GM19238 (cell line): ENCODE measurements around the gene MCAM.
A peak's percentile ranks its signal among the peaks of the same experiment; 100 is the strongest.

Experiments used
- DNase-seq: peaks from one replicate; pipeline ENCODE4 v3.0.0; 2011; ENCODE audit warnings: low spot score; ENCODE audit not compliant: insufficient read length

The MCAM gene, protein sequence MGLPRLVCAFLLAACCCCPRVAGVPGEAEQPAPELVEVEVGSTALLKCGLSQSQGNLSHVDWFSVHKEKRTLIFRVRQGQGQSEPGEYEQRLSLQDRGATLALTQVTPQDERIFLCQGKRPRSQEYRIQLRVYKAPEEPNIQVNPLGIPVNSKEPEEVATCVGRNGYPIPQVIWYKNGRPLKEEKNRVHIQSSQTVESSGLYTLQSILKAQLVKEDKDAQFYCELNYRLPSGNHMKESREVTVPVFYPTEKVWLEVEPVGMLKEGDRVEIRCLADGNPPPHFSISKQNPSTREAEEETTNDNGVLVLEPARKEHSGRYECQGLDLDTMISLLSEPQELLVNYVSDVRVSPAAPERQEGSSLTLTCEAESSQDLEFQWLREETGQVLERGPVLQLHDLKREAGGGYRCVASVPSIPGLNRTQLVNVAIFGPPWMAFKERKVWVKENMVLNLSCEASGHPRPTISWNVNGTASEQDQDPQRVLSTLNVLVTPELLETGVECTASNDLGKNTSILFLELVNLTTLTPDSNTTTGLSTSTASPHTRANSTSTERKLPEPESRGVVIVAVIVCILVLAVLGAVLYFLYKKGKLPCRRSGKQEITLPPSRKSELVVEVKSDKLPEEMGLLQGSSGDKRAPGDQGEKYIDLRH

DNA sequence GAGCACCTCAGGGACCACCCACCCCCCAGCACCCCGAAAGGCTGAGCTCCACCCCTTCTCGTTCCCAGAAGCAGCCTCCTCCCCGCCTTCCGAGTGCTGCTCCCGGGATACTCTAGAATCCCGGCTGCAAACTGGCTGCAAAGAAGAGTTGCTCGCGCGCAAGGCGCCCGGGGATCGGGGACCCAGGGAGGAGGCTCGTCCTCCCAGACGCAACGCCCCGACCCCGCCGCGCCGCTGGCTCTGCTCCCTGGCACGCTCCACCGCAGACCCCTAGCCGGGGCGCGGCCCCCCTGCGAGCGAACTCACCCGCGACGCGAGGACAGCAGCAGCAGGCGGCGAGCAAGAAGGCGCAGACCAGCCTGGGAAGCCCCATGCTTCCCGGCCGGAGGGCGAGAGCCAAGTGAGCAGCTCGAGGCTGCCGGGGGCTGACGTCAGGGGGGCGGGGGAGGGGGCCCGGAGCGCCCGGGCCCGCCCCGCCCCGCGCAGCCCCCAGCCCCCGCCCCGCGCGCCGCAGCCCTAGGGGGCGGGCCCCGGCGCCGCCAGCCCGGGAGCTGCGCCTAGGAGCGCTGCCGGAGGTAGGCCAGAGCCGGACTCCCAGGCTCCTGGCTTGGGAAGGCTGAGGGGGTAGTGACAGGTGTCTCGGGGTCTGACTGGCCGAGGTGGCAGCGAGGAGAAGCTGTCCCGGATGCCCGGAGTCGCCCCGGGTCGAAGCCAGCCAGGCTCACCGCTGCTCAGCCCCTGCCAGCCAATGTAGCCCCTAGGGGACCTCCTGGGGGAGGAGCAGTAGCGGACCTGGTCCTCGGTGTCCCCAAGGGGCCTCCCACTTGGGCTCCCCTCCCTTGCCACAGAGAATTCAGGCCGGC, at the start of gene MCAM:
MCAM (minus strand) TSS at position 402 of the 863 bp plus-strand sequence; CDS start at position 373, 29 bp downstream.
- DNase-seq = no peak

DNA sequence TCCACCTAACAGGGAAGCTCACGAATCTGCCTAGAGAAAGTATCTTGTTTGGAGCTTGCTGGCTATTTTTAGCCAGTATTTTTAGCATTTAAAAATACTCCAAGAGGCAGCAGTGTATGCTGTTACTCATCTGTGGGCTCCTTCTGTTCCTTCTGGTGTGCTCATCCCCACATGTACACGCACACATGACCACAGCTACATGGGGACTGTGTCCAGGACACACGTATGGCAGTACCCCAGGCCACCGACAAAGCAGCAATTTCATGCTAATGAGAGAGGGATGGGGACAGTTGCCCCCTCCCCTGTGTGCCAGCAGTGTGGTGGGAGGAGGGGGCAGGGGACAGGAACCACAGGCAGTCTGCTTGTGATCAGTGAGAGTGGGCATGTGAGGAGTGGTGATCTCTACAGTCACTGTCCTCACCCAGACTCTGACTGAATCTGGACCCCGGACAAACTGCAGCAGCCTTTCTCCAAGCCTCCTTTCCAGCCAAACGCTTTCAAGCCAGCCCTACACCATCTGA, 48.2 kb upstream of the MCAM start:
- no peak for DNase-seq

DNA sequence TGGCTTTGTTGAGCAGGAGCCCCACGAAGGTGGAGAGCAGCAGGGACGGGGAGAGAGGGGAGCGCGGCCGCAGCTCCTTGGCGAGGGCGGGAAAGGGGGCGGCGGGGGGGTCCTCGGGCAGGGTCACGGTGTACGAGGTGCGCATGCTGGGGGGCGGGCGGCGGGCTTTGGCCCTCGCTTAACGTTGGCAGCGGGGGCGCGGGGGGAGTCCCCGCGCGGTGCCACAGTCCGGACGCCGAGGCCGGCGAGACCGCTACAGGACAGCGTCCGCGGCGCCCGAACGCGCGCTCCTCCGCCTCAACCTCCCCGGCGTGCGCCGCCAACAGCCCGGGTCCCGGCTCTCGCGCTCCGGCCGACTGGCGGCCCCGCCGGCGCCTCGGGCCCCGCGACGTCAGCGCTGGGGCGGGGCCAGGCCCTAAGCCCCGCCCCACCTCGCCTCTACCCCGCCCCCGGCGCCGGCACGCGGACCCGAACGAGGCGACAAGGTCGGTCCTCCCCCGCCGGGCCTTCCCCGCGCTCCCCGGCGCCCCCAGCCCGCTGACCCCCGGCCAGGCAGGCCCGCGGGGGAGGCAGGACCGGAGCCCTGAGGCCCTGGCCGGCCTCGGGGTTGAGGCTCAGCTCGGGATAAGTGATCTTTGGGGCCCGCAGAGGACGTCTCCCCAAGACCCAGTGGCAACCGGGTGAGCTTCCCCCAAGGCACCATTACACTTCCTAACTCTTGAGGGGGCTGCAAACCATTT, 47.1 kb upstream of the MCAM start:
- DNase-seq = peak; percentile 67

DNA sequence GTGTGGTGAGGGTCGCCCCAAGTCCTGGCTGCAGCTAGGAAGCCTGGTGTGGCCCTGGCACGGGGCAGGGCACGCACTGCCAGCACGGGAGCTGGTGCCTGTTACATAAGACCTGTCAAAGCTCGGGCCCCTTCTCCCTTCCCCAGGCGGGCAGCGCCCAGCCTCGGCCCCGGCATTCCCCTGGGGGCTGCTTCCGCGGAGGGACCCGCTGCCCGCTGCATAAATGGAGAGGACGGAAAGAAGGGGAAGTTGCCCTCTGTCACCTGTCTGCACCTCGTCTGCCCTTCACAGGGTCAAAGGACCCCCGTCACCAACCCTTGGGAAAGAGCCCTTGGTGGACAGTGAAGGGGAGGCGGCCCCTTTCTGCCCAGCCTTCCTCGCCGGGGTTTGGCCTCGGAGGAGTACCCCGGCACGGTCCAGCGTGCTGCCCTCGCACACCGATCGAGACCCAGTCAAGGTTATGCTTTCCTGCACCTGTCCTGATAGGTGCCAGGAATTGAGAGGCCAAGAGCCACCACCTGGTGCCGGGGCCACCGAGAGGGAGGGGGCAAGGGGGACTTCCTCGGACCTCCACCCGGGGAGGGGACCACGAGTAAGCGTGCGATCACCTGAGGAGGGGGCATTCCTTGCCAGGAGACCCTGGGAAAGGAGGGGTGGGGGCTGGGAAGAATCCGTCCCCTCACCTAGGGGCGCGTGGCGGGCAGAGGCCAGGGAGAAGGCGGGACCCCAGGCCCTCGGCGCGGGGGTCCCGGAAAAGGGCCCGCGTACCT, 46.3 kb upstream of the MCAM start:
- DNase-seq = no peak

DNA sequence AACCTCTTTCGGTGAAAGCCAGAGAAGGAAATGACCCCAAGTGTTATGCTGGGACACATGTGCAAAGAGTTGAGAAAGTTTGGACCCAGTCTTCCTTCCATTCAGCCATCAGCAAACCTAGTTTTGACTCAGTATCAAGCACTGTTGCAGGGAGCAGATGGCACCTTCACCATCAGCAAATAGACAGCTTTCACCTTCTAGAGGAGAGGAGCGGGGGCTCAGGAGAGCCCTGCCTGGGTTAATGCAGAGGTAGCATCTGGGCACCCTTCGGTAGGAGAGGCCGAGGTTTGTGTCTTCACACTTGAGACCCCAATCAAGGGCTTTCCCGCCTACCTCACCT, 45.8 kb upstream of the MCAM start:
- DNase-seq = no peak

DNA sequence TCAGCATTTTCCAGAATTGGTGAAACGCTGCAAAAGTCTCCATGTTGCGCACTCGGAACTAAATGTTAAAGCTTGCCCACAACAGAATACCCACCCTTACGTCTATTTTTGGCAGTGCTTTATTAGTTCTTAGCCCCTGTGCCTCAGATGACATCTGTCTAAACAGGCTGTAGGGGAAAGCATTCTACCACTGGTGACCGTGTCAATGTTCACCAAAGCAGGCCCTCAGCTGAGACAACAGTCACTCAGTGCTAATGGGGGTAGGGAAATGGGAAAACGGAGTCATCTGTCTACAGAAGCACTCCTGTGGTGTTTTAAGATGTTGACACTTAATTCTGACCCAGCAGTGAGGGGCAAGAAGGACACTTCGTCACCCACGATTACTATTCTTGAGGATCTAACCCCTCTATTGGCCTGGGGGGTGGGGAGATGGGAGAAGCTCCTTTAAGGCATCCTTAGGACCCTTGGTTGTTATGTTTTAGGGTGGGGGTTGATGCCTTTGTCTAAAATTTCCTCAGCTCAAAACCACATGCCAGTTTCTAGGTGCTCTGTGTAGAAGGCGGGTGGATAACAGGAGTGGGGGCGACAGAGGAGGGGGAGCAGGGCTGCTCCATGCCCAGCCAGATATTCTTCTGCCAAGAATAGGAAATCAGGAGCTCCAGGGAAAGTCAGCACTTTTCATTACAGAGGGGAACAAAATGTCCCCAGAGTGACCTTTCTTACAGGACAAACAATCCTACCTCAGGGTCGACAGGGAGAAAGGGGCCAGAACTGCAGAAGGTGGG, 45.2 kb upstream of the MCAM start:
- DNase-seq = no peak

DNA sequence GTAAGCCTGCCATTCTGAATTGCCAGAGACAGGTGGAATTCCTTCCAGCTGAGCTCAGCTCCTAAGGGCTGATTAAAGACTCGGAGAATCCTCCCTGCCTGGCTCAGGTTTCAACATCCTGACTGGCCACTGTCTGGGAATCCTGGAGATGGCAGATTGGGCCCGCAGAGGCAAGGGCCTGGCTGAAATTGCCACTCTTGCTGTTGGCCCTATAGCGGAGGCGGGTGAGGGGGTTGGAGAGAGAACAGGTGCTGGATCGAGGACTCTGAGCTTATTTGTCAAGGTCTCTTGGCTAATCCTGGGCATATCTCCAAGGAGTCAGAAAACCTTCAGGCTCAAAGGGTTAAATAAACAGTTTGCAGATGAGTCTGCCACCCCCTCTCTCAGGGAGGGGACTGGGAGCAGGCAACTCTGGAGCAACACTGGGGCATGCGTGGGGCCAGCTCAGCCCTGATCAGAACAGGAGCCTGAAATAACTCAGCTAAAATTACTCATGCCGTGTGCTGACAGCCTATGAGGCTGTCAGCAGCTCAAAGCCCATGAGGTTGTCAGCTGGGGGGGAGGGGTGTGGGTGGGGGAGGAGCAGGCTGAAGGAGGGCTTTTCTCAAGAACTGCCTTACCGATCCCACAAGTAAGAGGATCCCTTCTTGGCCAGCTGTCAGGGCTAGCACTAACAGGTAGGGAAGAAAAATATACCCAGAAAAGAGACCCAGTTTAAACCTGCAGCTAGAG, 44.3 kb upstream of the MCAM start:
- no peak for DNase-seq

DNA sequence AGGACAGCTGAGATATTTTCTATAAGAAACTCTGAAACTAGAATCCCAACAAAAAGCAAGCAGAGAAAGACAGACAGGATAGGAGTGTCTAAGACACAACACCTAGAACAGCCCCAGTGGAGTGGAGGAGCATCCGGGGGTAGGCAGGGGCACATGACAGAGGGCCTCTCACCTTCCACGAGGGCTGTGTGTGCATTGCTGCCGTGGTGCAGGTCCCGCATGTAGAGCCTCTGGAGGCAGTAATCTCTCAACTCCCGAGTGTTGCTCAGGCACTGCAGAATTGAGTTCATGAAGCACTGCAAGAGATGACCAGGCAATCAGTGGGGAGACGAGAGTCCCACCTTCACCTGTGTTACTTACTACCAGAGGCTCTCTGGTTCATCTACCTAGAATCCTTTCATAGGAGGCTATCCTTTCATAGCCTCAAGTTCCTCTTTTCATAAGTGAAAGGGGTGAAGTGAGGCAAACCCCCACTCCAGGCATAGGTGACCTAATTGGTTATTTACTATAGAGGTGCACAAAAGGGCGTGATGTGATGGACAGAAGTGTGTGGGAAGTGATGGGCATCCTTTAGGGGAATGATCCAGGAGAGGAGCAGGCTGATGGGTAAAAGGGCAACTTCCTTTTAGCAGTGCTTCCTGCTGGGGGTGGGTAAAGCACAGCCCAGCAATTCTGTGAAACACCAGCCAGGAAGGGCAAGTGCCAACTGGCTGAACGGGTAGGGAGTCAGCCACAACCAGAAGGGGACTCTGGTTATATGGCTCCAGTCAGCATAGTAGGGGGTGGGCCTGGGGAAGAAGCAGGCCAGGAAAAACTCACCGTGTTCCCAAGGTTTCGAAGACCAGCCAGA, 42.7 kb upstream of the MCAM start:
- no peak for DNase-seq

DNA sequence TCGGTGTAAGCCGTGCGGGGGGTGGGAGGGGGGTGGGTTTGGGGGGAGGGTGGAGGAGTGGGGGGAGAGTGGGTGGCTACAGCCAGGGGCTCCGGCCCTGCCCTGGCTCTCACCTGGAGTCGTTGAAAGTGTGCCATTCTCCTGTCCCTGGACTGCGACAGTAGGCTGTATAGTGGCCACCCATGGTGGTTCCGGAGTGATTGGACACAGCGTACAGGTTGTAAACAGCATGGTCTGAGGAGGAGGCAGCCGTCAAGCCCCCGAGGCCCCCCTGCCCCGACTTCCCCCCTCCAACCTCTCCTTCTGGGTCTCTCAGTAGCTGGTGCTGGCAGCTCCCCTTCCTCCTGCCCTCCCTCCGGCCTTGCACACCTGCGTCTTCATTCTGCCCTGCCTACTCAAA, 40.1 kb upstream of the MCAM start:
- no peak for DNase-seq

DNA sequence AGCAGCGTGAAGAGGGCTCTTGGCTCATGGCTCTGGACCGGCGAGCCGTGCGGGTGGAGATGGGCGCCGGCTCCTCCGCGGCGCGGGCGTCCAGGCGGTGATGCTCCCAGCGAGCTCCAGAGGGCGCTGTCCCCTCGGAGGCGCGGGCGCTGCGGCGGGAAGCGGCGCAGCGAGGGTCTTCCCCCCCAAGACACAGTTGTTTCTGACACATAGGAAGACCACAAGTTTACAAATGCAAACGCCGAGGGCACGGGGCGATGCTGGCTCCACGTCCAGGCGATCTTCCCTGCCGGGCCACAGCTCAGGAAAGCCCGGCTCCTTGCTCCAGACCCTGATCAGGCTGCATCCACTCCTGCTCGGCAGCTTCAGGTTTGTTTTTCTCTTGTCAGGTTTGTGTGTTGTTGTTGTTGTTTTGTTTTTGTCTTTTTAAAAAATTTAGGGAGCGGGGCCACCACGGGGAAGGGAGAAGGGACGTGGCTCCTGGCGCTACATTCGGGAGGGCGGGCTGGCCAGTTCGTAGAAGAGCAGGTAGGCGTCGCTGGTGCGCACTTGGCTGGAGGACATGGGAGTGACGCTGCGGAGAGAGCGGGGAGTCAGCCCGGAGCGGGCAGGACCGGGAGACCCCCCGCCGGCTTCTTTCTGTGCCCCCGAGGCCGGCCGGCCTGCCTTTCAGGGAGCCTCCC, 39.6 kb upstream of the MCAM start:
- DNase-seq = peak; percentile 86

DNA sequence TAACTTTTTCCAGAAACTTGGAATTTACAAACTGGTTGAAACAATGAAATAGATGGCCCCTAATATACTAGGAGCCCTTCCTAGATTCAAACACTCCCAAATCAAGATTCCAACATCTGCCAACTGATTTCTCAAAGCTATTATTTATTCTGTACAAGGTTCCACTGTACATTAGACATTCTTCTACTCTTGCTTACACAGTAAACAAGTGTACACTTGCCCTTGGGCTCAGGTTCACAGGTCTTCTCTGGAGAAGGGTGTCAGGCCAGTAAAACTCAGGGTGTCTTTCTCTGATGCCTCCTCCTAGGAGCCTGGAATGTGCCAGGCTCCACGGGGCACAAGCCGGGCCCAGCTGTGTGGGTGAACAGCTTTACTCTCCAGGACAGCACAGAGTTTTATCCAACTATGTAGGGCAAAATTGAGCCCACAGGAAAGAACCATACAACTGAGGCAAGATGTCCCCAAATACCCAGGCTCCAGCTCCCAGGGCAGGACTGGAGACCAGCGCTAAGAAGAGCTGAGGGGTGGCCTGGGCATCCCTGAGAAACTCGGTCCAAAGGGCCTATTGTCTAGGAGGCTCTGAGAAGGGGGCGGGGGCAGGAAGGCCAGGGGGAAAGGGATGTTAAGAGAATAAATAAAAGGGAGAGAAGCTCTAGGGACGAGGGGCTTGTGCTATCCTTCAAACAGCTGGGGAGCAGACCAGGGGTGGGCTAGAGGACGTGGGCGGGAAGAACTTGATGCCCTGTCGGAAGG, 38.3 kb upstream of the MCAM start:
- DNase-seq = no peak

DNA sequence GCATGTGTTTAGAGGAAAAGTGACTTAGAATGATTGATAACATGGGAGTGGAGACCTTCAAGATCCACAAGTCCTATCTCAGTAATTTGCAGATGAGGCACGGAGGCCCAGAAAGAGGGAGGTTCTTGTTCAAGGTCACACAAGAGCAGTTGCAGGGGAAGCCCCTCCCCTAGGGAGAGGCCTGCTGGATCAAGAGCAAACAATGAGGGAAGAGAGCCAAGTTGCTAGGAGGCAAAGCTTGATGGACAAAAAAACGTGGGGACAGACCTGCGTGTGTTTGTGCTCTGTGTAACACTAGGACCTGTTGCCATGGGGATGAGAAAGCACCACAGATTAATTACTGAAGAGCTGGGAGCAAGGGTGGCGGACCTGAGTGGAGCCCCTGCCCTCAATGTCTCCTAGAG, 35.9 kb upstream of the MCAM start:
- no peak for DNase-seq

DNA sequence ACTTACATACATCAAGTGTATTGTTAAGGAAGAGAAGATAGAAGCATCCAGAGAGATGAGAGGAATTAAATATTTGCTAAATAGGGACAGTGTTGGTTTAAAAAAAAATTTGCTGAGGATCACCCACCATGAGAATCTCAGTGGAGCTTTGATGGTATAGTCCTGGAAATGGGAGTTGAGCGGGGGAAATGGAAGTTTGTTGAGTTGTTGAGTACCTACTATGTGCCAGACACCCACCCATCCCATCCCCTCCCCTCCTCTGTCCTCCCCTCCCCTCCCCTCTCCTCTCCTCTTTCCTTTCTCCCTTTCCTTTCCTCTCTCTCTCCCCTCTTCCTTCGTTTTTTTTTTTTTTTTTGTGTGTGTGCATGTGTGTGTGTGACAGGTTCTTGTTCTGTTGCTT, 34.3 kb upstream of the MCAM start:
- no peak for DNase-seq

DNA sequence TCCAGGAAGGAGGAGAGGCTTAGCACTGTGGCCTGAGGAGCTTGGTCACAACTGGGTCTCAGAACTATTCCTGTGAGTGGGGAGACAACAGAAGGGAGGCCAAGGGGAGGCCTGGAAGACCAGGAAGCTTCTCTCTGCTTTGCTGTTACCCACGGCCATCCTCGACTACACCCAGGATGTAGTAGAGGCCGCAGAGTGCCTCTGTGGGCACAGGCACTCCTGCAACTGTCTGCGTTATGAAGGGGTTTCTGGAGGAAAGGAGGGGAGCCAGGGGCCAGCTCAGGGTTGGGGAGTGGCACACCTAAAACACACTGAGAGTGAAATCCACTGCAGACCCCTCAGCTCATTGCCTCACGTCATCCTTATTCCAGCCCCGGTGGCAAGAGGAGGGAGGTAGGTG, 33.4 kb upstream of the MCAM start:
- no peak for DNase-seq

DNA sequence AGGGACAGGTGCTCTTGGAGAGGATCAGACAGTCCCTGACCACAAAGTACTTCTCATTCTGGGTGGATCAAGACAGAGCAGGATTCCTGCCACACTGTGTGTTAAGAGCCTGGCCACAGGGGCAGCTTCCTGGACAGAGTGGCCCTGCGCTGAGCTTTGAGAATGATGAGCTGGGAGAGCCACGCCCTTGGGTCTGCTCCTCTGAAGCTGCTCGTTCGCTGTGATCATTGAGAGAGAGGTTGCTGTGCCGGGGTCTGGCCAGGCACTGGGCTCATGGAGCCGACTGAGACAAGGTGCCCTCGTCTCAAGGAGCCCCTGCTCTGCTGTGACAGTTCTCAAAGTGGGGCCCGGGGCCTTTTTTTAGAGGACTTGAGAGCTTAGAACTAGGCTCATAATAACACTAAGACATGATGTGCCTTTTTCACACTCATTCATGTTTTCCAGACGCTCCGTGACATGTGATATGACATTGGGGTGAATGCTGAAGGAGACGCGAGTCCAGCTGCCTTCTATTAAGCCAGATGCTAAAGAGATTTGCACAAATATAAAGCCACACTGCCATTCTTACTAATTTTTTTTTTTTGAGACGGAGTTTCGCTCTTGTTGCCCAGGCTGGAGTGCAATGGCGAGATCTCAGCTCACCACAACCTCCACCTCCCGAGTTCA, 31.1 kb upstream of the MCAM start:
- no peak for DNase-seq

DNA sequence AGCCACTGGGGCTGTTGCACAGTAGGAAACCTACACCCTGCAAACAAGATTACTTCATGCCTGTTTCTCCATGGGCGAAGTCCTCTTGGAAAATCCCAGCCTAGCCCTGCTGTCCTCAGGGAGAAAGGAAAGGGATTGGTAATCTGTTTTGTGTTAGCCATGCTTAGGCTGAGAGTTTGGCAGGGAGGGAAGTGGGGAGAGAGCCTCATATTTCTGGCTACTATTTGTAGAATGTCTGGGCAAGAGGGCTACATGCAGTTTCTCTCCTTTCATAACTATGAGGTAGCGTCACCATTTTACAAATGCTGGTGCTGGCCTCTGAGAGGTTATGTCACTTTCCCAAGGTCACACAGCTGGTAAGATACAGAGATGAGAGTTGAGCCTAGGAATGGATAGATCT, 30.3 kb upstream of the MCAM start:
- no peak for DNase-seq
